Heart left ventricle (tissue), 13 donors: ENCODE measurements around the gene TRIM24.

Experiments used
- CTCF ChIP-seq, 12 donors: fragments of 200-600 bp; sonication (generic) in 4 of 12; IDR thresholded peaks; one replicate each; pipeline versions ENCODE4 v1.5.0 to v1.8.0; 2018 to 2022; ENCODE audit warnings: antibody characterized with exemption in 12 of 12, mild to moderate bottlenecking in 5 of 12
- POLR2A ChIP-seq, 2 donors: fragments of 450-650 bp; IDR thresholded peaks; one replicate each; pipeline ENCODE4 v1.6.1; 2017; ENCODE audit warnings: antibody characterized with exemption in 2 of 2, mild to moderate bottlenecking in 2 of 2, moderate library complexity in 2 of 2
- donor health status: ischemic (EF 13 %, LVEDD 7.1; RV severe dilation, severe dysfunction).
- donor health status: DM: no; HTN: yes; CAD: no.
- donor health status: DM: no; HTN: no; CAD: no.
- donor health status: ischemic (EF 25% LVEDD 6.9; RV normal size, moderate dysfunction).
- donor health status: ischemic (EF 25% LVEDD 5.7; RV mildly dilated, moderate dysfunction).
- donor health status: ischemic (EF 35%, LVEDD 5.7; RV mildly dilated, moderate dysfunction).
- donor health status: nonischemic (EF 11% LVEDD 7.7; RV severe dilation, severe dysfunction).
- donor health status: DM: yes; HTN: yes; CAD: no.
- donor health status: PGD.
- donor health status: ischemic (EF 29% LVEDD 5.4; RV normal size, mild dysfunction).
- donor health status: nonischemic (EF 23%, LVEDD 6.1; RV moderate dilation, normal function).

- TF ChIP-seq CTCF (IDR thresholded peaks at IDR 0.05) (no peak), POLR2A (IDR thresholded peaks at IDR 0.05) (no peak)
Observed at GRCh38 chr7:138538997-138539644, 79.1 kb downstream of the TRIM24 start.
